ENCODE results near the gene PRSS27. TPM values are rescaled to one million over a fixed set of nuclear protein-coding genes. Genes with fewer than 3 reads are reported as not detected.

Gene PRSS27
- total RNA-seq, 1 donor from 2014 or later: 2.9 TPM

DNA sequence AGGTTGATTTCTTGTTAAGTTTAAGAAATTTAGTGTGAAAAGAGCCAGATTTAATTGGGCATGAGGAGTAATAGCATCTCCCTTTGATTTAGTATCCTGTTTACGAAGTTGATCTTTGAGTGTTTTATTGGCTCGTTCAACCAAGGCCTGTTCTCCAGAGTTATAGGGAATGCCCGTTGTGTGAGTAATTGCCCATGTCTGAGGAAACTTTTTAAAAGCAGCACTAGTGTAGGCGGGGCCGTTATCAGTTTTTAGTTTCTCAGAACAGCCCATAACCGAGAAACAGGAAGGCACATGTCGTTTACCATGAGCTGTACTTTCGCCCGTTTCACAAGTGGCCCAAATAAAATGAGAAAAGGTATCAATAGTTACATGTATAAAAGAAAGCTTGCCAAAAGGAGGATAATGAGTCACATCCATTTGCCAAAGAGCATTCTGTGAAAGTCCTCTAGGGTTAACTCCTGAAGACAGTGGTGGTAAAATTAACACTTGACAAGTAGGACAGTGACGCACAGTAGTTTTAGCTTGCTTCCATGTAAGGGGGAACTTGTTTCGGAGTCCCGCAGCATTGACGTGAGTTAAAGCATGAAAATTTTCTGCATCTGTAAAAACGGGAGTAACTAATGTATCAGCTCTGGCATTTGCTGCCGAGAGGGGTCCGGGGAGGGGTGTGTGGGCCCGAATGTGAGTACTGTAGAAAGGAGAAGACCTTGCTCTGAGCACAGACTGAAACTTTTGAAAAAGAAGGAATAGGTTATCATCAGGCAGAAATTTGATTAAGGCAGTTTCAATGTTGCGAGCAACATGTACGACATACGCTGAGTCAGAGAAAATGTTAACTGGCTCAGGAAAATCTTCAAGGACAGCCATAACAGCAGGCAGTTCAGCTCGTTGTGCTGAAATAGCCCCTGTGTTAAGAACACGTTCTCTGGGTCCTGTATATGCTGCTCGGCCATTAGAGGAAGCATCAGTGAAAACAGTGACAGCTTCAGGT is 56.2 kb downstream of the PRSS27 start:
- no peak for DNase-seq (ENCODE audit: low read depth)
- TF ChIP-seq, protein P1, sequence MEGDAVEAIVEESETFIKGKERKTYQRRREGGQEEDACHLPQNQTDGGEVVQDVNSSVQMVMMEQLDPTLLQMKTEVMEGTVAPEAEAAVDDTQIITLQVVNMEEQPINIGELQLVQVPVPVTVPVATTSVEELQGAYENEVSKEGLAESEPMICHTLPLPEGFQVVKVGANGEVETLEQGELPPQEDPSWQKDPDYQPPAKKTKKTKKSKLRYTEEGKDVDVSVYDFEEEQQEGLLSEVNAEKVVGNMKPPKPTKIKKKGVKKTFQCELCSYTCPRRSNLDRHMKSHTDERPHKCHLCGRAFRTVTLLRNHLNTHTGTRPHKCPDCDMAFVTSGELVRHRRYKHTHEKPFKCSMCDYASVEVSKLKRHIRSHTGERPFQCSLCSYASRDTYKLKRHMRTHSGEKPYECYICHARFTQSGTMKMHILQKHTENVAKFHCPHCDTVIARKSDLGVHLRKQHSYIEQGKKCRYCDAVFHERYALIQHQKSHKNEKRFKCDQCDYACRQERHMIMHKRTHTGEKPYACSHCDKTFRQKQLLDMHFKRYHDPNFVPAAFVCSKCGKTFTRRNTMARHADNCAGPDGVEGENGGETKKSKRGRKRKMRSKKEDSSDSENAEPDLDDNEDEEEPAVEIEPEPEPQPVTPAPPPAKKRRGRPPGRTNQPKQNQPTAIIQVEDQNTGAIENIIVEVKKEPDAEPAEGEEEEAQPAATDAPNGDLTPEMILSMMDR (IDR thresholded peaks at IDR 0.05; ENCODE audit: insufficient read depth, low read length, poor library complexity, severe bottlenecking): no peak
- Histone ChIP-seq H3K27me3 (ENCODE audit: control insufficient read depth, insufficient read depth, low read length) (no peaks in the 10 kb centered on the region), H3K36me3 (ENCODE audit: control insufficient read depth, insufficient read depth, low read length) (no peaks in the 10 kb centered on the region), H3K4me3 (ENCODE audit: low read depth, low read length) (no peak overlapping the region)

Other genes starting within 250 kb of the PRSS27 start
- gene NTN3, start 248.9 kb downstream of the PRSS27 start, total RNA-seq: 0.17 and 0.41 TPM in 2 replicates
- 14.5 and 15.9 TPM in 2 replicates for gene TBC1D24, start 245.1 kb downstream of the PRSS27 start, total RNA-seq
- 79.1 and 139 TPM in 2 replicates for gene ATP6V0C, start 206.3 kb downstream of the PRSS27 start, total RNA-seq
- 76.0 and 87.5 TPM in 2 replicates for gene AMDHD2, start 199.9 kb downstream of the PRSS27 start, total RNA-seq
- not detected in 2 replicates for gene CEMP1, start 188.8 kb downstream of the PRSS27 start, total RNA-seq
- 27.0 and 30.5 TPM in 2 replicates for gene PDPK1, start 182.2 kb downstream of the PRSS27 start, total RNA-seq
- gene KCTD5, start 37.7 kb downstream of the PRSS27 start, total RNA-seq: 47.4 and 47.8 TPM in 2 replicates
- 82.6 and 136 TPM in 2 replicates for gene SRRM2, start 32.4 kb upstream of the PRSS27 start, total RNA-seq
- 557 and 714 TPM in 2 replicates for gene ELOB, start 57.1 kb upstream of the PRSS27 start, total RNA-seq
- not detected in 2 replicates for gene PRSS33, start 67.3 kb upstream of the PRSS27 start, total RNA-seq
- gene PRSS41, start 78.2 kb upstream of the PRSS27 start, total RNA-seq: not detected in 2 replicates
- 0.29 and 3.0 TPM in 2 replicates for gene PRSS21, start 97.0 kb upstream of the PRSS27 start, total RNA-seq
- 1.1 and 2.8 TPM in 2 replicates for gene ZG16B, start 110.1 kb upstream of the PRSS27 start, total RNA-seq
- gene PRSS22, start 137.9 kb upstream of the PRSS27 start, total RNA-seq: 71.8 and 76.0 TPM in 2 replicates
- gene FLYWCH2, start 163.0 kb upstream of the PRSS27 start, total RNA-seq: 58.6 and 69.5 TPM in 2 replicates
- gene FLYWCH1, start 191.7 kb upstream of the PRSS27 start, total RNA-seq: 48.4 and 66.1 TPM in 2 replicates
- 0.04 and 1.3 TPM in 2 replicates for gene KREMEN2, start 244.1 kb upstream of the PRSS27 start, total RNA-seq
- gene PAQR4, start 249.1 kb upstream of the PRSS27 start, total RNA-seq: 14.2 and 15.2 TPM in 2 replicates